HEK293 (cell line): ENCODE data around the gene NR2E3.

Experiments
- GLI2 ChIP-seq: fragments of 450-650 bp; formaldehyde crosslinking; IDR thresholded peaks from 2 replicates; pipeline ENCODE4; 2017; ENCODE audit warnings: missing biosample characterization, missing genetic modification characterization, low read depth, borderline replicate concordance
- TF ChIP-seq, protein P1 (sequence below): fragments of 450-650 bp; formaldehyde crosslinking; IDR thresholded peaks from 2 replicates; pipeline ENCODE4 v1.5.1; 2016; ENCODE audit warnings: missing biosample characterization, missing genetic modification characterization

DNA sequence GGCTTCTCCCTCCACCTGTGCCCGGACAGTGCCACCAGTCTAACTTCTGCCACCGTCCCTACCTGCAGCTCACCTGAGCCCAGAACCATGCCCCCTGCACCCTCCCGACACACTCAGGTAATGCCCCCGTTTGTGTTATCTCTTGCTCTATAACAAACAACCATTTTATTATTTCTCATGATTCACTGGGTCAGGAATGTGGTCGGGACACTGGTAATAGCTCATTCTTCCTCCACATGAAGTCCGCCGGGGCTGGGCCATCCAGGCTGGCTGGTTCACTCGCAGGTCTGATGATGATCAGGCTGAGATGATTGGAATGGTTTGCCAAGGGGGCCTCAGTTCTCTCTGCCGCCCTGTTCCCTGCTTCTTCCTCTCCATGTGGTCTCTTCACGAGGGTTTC lies 20.3 kb upstream of the NR2E3 start:
- TF ChIP-seq, protein P1, sequence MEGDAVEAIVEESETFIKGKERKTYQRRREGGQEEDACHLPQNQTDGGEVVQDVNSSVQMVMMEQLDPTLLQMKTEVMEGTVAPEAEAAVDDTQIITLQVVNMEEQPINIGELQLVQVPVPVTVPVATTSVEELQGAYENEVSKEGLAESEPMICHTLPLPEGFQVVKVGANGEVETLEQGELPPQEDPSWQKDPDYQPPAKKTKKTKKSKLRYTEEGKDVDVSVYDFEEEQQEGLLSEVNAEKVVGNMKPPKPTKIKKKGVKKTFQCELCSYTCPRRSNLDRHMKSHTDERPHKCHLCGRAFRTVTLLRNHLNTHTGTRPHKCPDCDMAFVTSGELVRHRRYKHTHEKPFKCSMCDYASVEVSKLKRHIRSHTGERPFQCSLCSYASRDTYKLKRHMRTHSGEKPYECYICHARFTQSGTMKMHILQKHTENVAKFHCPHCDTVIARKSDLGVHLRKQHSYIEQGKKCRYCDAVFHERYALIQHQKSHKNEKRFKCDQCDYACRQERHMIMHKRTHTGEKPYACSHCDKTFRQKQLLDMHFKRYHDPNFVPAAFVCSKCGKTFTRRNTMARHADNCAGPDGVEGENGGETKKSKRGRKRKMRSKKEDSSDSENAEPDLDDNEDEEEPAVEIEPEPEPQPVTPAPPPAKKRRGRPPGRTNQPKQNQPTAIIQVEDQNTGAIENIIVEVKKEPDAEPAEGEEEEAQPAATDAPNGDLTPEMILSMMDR (tag by site-specific recombination): no peak
- no peak for TF ChIP-seq GLI2 (tag by site-specific recombination)
